GM19455 (cell line): ENCODE results near the gene PARK7.

Source experiments
- ATAC-seq: cut with Tn5 transposase; IDR thresholded peaks from one replicate; pipeline ENCODE4 v1.9.1; 2021; ENCODE audit not compliant: unreplicated experiment

PARK7 gene

DNA sequence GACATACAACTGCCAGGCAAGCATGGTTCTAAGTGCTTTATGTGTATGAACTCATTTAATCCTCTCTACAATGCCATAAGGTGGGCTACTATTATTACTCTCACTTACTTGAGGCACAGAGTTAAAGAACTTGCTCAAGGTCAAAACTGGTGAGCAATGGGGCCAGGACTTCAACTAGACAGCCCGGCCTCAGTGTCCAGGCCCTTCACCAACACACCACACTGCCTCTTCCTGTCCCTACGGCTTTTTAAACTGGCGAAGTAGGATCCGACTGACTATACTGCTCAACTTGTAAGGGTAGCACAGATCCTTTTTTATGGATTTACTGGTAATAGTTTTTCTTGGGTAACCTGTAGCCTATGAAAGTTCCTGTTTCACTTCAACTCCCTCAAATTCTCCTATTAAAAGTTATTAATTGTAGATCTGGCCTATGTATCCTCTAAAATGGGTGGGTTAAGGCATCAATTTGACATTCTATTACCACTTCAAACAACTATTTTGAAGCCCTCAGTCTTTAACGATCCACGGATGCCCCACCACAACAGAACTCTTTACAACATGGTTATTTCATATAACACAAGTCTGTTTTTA lies 60.3 kb downstream of the PARK7 start:
- no peak for ATAC-seq

DNA sequence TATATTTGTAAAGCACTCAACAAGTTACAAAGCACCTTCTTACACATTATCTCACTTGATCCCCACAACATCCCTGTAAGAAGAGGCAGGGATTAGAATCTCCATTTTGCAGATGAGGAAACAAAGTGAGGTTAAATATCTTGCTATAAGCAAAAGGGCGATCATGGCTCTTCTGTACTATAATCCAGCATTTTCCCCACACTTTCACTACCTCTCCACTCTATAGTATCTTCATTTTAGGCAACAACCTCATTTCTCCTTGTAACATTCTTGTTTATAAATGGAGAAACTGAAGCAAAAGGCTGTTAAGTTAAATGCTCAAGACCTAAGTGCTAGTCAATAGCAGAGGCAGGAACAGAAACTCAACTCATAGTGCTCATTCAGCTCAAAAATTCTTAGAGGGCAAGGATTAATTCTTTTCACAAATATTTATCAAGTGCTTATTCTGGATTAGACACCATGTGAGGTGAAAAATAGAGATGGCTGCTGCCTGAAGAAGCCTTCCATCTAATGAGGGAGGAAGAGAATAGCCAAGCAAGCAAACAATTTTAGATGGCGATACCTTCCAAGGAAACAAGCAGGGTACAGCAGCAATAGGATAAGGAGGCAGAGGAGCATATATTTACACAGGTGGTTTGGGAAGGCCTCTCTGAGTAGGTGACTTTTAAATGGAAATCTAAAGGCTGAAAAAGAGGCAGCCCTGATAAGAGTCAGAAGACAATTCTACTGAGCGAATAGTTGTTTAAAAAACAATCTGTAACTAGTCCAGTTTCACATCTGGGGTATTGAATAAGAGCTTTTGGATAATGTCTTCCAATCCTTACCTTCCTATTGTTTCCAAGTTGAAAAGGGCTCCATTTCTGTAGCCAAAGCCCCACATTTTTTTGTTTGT lies 61.1 kb downstream of the PARK7 start:
- ATAC-seq = no peak

DNA sequence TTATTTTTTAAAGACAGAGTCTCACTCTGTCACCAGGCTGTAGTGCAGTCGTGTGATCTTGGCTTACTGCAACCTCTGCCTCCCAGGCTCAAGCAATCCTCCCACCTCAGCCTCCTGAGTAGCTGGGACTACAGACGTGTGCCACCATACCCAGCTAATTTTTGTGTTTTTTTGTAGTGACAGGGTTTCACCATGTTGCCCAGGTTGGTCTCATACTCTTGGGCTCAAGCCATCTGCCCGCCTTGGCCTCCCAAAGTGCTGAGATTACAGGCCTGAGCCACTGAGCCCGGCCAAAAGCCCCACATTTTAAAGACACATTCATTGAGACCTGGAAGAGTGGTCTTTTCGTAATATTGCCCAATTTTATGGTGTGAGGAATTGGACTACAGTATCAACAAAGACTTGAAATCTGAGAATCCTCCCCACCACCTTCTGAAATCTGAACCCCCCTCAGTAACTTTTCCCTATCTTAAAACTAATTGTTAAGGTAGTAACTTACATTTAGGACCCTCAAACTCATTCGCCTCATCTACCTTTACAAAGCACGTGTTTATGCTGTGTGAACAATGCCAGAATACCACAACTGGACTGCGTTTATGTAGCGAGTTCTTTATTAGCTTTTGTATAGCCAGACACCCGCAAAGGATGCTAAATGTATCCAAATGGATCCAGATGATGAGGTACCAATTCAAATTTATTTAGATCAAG lies 61.9 kb downstream of the PARK7 start:
- ATAC-seq = no peak

DNA sequence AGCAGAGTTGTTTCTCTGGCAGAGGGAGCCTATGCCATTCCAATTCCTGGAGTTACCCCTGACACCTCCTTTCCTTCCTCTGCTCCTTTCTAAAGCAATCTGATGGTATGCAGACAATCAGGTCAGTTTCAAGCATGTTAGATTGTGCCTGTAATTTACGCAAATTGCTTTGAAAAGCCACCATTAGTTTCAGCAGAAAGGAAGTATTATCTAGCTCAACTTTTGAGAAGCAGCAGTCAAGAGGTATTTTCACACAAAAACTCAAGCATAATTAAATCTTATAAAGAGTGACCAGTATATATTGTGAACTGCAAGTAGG lies 62.4 kb downstream of the PARK7 start:
- no peak for ATAC-seq

DNA sequence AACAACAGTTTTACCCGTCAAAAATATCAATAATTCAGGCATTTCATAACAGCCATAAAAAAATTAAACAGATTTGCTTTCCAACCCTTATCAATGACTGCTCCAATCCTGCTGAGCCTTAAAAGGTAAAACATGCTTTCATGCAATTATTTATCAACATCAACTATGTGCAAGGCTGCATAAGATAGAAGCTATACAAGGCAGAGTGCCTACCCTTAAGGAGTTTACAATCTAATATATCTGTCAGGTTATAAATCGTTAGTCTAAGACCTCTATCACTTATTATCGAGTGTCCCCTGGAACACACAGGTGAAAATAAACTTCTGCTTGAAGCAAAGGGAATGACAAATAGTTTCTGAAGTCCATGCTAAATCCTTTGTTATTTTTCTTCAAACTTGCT lies 62.8 kb downstream of the PARK7 start:
- no peak for ATAC-seq

DNA sequence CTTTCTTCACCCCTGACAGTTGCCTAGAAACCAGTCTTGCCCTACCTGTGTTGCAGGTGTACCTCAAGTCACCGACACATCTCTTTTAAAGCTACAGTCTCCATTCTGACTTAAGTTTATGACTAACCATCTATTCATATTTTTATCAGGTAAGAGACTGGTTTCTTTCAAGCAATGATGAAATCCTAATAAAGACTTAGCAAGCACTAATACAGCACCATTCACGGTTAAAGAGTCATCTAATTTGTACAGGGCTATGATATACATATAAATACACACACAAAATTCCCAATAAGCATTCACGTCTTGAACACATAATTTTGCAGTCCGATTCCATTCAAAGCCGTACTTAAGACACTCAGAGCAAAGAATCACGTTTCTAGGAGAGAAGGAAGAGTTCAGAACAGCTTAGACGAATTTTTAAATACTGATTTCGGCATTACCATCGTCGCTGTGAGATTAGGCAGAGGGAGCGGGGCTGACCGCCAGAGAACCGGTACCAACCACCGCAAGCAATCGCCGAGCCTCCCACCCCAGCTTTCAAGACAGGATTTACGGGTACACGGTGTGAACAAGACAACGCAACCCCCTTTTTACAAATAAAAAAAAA lies 63.7 kb downstream of the PARK7 start:
- no peak for ATAC-seq

DNA sequence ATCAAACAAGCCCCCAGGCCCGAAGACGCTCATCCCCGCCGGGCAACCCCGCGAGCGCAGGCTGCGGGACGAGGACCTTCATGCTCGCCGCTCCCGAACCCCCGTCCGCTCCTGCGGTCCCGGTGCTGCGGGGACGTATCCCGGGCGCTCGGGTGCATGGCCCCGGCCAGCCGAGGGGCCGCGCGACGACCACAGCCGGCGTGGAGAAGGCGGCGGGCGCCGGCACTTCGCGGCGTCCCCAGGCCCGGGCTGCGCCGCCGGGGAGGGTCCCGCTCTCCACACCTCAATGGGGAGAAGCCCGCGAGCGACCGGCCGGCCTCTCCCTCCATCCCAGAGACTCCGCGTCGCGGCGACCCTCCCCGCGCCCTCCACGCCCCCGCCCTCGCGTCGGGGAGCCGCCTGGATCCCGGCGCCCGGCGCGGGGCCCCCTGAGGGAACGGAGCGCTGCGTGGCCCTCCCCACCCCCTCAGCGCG lies 64.2 kb downstream of the PARK7 start:
- peak; percentile 32 for ATAC-seq

DNA sequence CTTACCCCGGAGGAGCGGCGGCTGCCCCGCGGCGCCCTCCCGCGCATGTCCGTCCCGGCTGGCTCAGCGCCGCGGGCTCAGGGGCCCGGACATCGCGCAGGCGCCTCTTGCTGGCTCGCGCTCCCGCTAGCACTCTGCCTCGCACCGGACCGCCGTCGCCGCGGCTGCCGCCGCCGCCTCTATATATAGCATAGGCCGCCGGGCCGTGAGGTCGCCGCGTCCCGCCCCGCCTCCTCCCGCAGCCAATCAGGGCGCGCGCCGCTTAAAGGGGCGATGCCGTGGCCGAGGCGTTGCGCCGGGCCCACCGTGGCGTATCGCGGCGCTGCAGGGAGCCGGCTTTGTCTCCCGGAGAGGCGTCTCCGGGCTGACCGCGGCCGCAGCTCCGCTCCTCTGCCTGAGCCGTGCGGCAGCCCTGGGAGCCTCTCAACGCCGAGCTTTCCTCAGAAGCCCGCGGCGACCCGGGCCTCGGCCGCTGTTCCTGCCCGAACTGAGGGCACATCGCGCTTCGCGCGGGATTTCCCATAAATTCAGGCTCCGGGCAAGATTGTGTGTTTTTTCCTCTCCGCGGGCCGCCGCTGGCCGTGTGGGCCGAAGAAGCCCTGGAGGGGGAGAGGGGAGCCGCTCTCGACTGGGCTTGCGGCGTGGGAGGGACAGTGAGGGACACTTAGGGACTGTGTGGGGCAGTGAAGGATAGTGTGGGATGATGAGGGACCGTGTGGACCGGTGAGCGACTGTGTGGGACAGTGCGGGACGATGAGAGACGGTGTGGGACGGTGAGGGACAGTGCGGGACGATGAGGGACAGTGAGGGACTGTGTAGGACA lies 64.9 kb downstream of the PARK7 start, which contains the start of gene ERRFI1:
TSS of gene ERRFI1 (minus strand) at position 157 of the 823 bp plus-strand sequence. CDS start 10,690 bp downstream, outside the sequence.
- ATAC-seq = peak; percentile 87

DNA sequence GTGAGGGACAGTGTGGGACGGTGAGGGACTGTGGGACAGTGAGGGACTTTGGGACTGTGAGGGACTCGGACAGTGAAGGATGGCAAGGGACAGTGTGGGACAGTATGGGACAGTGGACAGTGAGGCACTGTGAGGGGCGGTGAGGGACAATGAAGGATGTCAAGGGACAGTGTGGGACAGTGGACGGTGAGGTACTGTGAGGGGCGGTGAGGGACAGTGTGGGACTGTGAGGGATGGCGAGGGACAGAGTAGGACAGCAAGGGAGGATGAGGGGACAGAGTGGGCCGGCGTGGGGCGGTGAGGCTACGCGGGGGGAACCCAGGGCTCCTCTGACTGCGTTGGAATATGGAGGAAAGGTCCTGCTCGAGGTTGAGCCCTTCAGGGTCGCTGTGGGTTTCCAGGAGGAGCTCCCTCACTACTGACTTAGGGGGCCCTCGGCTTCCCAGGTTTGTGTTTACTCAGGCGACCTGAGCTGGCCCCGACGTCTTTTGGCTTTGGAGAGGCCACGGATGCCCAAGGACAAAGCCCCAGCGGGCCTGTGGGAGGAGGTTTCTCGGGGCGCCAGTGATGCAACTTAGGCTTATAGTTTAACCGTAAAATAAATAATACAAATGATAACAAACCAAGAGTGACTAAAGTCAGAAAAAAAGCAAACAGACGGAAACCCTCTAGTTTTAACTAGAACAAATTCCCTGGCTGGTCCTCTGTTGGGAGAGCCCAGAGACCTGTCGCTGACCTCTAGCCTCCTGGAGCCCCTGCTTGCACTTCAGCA lies 65.7 kb downstream of the PARK7 start:
- ATAC-seq = no peak

DNA sequence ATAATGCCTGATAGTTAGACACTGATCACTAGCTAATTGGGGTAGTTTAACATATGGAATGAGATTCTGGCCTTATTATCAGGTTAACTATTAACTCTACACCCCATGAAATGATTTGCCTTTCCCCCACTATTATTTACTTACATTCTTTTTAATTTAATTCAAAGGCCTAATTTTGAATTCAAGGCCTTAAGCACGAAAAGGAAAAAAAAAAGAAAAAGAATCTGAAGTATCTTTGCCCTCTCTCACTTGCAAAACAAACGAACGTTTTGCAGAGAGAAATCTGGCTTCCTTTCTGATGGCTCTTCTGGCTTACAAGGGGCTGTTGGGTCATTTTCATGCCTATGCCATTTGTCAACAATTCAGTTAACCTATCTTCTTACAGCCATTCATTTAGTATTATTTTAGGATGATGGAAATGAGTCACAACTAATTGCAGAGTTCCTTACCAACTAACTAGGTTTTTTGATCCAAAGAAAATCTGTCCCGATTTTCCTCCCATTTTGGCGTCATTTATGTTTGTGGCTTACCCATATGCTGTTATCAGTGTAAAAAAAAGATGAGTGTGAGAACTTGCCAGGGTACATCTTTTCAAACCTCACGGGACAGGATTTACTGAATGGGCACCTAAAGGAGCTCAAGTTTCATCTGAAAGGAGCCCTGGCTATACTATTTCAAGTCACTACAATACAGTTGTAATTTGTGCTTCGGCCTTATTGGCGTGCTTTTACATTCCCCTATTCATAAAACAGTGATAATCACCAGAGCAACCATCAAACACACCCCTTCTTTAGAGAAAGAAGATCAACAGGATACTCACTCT lies 66.4 kb downstream of the PARK7 start:
- no peak for ATAC-seq

DNA sequence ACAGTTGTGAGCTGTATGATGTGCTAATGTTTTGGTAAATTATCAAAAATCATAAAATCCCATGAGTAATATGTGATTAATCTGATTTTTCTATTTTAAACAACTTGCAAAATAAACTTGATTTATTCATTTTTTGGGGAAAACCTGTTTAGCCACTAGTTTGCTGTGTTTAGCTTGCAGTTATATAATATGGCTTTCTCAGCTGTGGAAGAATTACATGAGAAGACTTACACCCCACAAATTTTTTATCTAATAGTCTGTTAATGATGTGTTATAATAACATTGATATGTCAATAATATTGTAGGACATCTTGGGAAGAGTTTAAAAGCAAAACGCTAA lies 67.0 kb downstream of the PARK7 start:
- no peak for ATAC-seq

DNA sequence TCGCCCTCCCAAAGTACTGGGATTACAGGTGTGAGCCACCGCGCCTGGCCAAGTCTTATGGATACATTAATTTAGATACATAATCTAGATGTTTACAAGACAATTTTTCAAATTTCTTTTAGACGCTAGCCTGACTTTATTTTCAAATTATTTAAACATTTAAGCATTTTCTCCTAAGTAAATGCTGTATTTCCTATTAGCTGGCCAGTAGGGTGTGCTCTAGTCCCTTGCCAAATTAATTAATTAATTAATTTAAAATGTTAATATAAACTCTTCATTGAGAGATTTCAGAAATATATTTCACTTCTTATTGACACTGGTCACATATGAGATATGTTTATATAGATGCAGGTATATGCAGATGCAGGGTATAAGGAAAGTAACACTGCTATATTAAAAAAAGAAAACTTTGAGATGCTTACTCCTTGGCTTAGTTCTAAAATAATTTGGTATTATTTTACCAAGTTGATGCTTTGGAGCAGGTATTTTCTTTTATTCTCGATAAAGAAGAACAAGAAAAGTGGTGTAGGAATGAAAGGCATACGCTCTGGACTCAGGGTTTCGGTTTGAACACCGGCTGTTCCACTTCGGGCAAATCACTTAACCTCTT lies 69.8 kb downstream of the PARK7 start:
- no peak for ATAC-seq

DNA sequence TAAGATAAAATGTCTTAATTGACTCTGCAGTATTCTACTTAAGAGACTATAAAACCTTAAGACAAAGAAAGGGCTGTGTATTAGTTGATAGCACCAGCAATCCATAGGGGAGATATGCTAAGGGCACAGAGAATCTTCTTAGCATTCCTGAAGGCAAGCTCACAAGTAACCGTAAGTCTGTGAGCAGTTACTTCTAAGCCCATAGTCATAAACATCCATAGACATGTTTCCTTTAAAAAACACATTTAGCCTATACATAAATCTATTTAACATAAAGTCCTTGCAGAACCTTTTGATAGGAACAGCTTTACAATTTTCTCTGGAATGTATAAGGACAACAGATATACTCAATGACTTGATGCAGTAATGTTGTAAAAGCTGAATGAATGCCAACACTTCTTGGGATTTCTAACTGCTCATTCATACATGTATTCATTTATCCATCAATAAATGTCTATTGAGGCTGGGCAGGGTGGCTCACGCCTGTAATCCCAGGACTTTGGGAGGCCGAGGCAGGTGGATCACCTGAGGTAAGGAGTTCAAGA lies 70.9 kb downstream of the PARK7 start:
- no peak for ATAC-seq

DNA sequence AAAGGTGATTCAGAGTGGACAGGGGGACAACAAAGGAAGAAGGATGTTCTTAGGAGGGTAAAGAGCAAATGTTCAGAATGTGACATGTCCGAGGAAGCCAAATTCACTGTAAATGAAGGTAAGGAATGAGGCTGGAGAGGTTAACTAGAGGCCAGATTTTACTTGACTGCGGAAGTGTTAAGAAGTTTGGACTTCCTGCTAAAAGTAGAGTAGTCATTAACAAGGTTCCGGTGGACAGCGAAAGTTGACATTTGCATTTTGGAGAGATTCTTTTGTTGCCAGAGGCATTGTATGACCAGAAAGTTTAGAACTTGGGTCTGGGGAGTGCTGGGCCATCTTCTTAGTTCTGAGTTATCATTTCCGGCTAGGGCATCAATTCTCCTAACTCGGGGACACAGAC lies 71.8 kb downstream of the PARK7 start:
- ATAC-seq = no peak
